OCI-M2 (cell line): ENCODE data around the gene IL6ST.
"Not testable (repeated sequence)": the region's sequence is repeated elsewhere in the genome, so short reads cannot be mapped to it uniquely, and the experiment has no call there.

Experiments
- DNase-seq: peaks from one replicate; lab custom pipeline; 2025; ENCODE audit not compliant: unreplicated experiment; lab: John Stamatoyannopoulos, UW

The IL6ST gene

DNA sequence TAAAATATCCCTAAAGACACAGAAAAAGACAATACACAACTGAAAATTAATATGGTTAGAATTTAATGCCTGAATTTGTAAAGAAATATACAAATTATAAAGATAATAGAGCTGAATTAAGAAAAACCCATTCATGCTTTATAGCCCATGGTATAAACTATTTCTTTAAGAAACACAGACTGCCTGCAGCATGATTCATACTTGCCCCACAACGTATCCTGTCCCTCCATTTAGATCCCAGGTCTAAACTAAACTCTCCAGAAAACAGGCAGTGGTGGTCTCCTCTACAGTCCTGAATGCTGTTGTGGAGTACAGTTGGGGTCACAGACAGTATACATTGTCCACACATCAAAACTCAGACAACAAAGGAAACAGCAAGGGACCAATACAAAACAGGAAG lies 24.8 kb downstream of the IL6ST start:
- DNase-seq = no peak

GRCh38 chr5:55966284-55966683 lies 28.5 kb downstream of the IL6ST start:
- DNase-seq = no peak

GRCh38 chr5:55965525-55965924 lies 29.2 kb downstream of the IL6ST start:
- no peak for DNase-seq

DNA sequence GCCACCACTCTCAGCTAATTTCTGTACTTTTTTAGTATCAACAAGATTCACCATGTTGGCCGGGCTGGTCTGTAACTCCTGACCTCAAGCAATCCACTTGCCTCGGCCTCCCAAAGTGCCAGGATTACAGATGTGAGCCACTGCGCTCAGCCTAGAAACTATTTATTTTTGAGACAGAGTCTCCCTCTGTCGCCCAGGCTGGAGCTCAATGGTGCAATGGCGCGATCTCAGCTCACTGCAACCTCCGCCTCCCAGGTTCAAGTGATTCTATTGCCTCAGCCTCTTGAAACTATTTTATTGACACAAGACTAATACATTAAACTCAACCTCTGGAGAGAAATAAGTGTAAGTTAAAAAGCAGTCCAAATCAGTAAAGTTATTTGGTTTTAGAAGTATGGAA lies 34.0 kb downstream of the IL6ST start:
- DNase-seq = no peak

- no peak for DNase-seq
These were observed 35.6 kb downstream of the IL6ST start for GRCh38 chr5:55959208-55959607.

- not testable (repeated sequence) for DNase-seq
These were observed 53.6 kb downstream of the IL6ST start for GRCh38 chr5:55941154-55941553.

DNA sequence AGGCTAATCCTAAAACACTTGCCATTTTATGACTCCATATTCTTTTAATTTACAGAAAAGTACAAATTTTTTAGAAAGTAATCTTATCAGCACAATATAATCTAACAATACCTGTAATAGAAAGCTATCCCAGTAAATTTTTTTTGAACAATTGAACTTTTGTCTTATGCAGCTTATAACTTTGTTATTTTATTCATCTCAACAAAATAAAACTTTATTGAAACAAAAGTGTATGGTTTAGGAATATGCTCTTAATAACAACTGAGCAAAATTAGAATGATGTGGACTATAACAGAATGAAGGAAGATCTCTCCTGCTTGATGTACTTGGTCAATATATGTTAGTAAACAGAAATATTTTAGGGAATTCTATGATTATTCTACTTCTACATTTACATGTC lies 57.2 kb downstream of the IL6ST start:
- DNase-seq = not testable (repeated sequence)

- DNase-seq = no peak
These were observed 58.6 kb downstream of the IL6ST start for GRCh38 chr5:55936100-55936693.

DNA sequence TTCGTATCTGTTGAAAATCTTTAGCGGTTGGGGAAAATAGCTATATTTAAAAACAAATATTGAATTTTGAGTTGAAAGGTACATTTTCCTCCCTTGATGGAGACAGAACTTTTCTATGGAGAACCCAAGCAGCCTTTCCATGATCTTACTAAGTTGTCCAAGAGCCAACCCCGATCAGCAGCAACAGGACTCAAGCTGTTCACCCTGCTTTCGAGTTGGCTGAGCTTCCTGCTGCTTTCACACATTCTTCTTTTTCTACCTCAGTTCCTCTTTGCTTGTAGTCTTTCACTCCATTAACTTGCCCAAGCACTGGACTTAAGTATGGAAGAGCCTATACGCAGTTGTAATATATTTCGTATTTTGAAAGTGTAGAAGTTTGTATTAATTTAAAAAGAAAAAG lies 59.4 kb downstream of the IL6ST start:
- no peak for DNase-seq

DNA sequence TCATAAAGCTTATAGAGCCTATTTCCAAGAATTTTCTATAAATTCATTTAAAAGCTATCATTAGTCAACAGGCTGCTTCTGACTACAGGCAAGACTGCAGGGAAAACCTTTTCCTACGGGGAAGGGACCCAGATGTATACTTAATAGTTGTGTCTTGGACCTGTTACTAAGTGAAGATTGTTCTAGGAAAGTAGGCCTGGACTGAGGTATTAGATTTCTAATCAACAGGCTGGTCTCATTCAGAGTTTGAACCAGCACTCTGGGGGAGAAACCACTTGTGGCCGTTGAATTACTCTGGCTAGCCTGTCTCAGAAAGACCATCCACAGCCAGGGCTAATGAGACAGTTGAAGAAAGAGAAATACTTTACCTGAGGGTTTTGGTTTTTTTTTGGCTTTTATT lies 60.0 kb downstream of the IL6ST start:
- DNase-seq = no peak

- no peak for DNase-seq
These were observed 60.6 kb downstream of the IL6ST start for GRCh38 chr5:55934115-55934613.

- no peak for DNase-seq
These were observed 61.2 kb downstream of the IL6ST start for GRCh38 chr5:55933377-55934114.

GRCh38 chr5:55932700-55933099 lies 62.1 kb downstream of the IL6ST start:
- no peak for DNase-seq

- DNase-seq = no peak
These were observed 65.6 kb downstream of the IL6ST start for GRCh38 chr5:55929020-55929799.

GRCh38 chr5:55927861-55928655 lies 66.7 kb downstream of the IL6ST start:
- DNase-seq = no peak

- DNase-seq = no peak
These were observed 68.3 kb downstream of the IL6ST start for GRCh38 chr5:55926476-55926875.

DNA sequence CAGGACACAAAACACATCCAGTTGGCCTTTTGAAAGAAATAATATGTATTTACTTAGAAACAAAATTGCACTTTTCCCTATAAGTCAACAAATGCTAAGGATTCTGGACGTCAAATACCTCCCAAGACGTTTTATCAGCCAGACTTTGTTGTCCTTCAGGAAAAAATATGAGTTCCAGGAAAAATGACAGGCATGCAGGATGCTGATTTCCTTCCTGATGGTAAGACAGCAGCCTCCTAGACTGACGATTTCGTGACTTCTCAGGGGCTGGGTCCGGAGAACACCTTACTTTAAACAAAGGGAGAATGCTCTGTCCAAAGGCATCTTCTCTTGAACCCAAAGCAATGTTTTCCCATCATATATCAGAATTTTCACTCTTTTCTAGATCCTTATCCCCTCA lies 69.1 kb downstream of the IL6ST start:
- DNase-seq = no peak

DNA sequence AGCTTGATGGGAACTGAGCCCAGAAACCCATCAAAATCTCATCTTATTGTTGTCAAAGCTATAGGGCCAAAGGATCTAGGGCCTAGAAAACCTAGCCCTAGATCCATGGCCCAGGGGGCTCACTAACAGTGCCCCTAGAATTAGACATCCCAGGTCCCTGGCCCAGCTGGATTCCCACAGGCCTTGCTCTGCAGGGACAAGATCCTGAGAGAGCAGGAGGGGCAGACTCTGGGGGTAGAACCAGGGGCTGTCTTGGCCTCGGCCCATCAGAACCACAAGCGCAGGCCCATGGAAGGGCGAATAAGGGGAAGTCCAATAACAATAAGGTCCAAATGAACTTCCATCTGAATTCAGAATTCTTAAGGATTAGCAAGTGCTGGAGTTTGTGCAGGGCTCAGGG lies 69.6 kb downstream of the IL6ST start:
- DNase-seq = no peak

GRCh38 chr5:55924744-55925143 lies 70.0 kb downstream of the IL6ST start:
- DNase-seq = no peak

GRCh38 chr5:55923865-55924500 lies 70.8 kb downstream of the IL6ST start:
- DNase-seq = no peak
